NCI-H446 treated with DMSO at 0.1 percent for 48 hours (cell line): ENCODE measurements around the gene C3orf20.
"Not testable (repeated sequence)": the region's sequence is repeated elsewhere in the genome, so short reads cannot be mapped to it uniquely, and the experiment has no call there.

ENCODE experiments used
- DNase-seq: peaks from one replicate; lab custom pipeline; 2025; lab: John Stamatoyannopoulos, UW

Gene C3orf20

GRCh38 chr3:14650193-14650592, 24.7 kb upstream of the C3orf20 start:
- DNase-seq, result no peak

GRCh38 chr3:14651440-14652251, 23.3 kb upstream of the C3orf20 start, which contains the start of gene CCDC174:
TSS of gene CCDC174 (plus strand) at chr3:14651762. CDS start at chr3:14651837, 75 bp downstream.
- DNase-seq, result peak; percentile 96

GRCh38 chr3:14652360-14652907, 22.5 kb upstream of the C3orf20 start:
- DNase-seq, result not testable (repeated sequence)

- DNase-seq, result no peak
These were observed 17.4 kb upstream of the C3orf20 start for GRCh38 chr3:14657579-14657978.

- DNase-seq, result no peak
These were observed 16.0 kb upstream of the C3orf20 start for GRCh38 chr3:14658978-14659377.

GRCh38 chr3:14660942-14661341, 14.0 kb upstream of the C3orf20 start:
- no peak for DNase-seq

GRCh38 chr3:14663396-14664135, 11.4 kb upstream of the C3orf20 start:
- no peak for DNase-seq

- DNase-seq, result no peak
These were observed 10.8 kb upstream of the C3orf20 start for GRCh38 chr3:14664170-14664569.

- no peak for DNase-seq
These were observed 2.4 kb upstream of the C3orf20 start for GRCh38 chr3:14672588-14672987.

- no peak for DNase-seq
These were observed 1.9 kb downstream of the C3orf20 start for GRCh38 chr3:14676881-14677280.

GRCh38 chr3:14678015-14678503, 3.1 kb downstream of the C3orf20 start:
- no peak for DNase-seq

- no peak for DNase-seq
These were observed 5.2 kb downstream of the C3orf20 start for GRCh38 chr3:14680115-14680514.

- DNase-seq, result no peak
These were observed 5.8 kb downstream of the C3orf20 start for GRCh38 chr3:14680716-14681115.

- no peak for DNase-seq
These were observed 9.5 kb downstream of the C3orf20 start for GRCh38 chr3:14684447-14684846.

GRCh38 chr3:14685179-14685578, 10.2 kb downstream of the C3orf20 start:
- no peak for DNase-seq

GRCh38 chr3:14687360-14687759, 12.4 kb downstream of the C3orf20 start:
- no peak for DNase-seq

GRCh38 chr3:14688525-14688924, 13.6 kb downstream of the C3orf20 start:
- DNase-seq, result no peak

GRCh38 chr3:14689247-14689980, 14.5 kb downstream of the C3orf20 start:
- no peak for DNase-seq

GRCh38 chr3:14691239-14691638, 16.3 kb downstream of the C3orf20 start:
- no peak for DNase-seq

- no peak for DNase-seq
These were observed 16.8 kb downstream of the C3orf20 start for GRCh38 chr3:14691719-14692118.

- no peak for DNase-seq
These were observed 23.8 kb downstream of the C3orf20 start for GRCh38 chr3:14698601-14699244.

- no peak for DNase-seq
These were observed 24.7 kb downstream of the C3orf20 start for GRCh38 chr3:14699643-14700042.
